Measurements from ENCODE around the gene SPIN2B.

DNA sequence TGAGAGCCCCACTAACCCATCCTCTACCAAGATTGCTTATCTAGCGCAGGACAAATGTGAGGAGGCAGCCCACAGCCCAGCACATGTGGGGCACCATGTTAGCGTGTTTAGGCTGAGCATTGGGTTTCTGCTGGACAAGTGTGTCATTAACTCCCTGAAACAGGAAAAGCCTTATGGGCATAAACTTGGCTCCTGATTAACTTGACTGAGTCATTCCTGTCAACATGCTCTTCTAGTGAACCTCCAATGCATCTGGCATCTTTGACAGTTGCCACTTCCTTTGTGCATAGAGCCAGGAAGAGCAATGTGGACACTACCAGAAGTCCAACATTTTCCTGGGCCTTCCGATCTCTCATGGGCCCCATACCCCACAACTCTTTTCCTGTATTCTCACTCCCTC lies 13.4 kb upstream of the SPIN2B start:
- TF ChIP-seq, protein P1, sequence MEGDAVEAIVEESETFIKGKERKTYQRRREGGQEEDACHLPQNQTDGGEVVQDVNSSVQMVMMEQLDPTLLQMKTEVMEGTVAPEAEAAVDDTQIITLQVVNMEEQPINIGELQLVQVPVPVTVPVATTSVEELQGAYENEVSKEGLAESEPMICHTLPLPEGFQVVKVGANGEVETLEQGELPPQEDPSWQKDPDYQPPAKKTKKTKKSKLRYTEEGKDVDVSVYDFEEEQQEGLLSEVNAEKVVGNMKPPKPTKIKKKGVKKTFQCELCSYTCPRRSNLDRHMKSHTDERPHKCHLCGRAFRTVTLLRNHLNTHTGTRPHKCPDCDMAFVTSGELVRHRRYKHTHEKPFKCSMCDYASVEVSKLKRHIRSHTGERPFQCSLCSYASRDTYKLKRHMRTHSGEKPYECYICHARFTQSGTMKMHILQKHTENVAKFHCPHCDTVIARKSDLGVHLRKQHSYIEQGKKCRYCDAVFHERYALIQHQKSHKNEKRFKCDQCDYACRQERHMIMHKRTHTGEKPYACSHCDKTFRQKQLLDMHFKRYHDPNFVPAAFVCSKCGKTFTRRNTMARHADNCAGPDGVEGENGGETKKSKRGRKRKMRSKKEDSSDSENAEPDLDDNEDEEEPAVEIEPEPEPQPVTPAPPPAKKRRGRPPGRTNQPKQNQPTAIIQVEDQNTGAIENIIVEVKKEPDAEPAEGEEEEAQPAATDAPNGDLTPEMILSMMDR (IDR thresholded peaks at IDR 0.05; ENCODE audit: low read length) = no peak
- TF ChIP-seq EZH2phosphoT487 (IDR thresholded peaks at IDR 0.05; ENCODE audit: low read length) = no peak
- TF ChIP-seq EZH2 (optimal IDR thresholded peaks at IDR 0.05; ENCODE audit: low read depth, low read length) = no peak

All from MM.1S (cell line).